Adipose tissue (tissue), 3 donors: ENCODE measurements around the gene DHRSX. TPM values are rescaled to one million over a fixed set of nuclear protein-coding genes. Genes with fewer than 3 reads are reported as not detected.
A peak's percentile ranks its signal among the peaks of the same experiment; 100 is the strongest.

Experiments used
- H3K27ac ChIP-seq: one replicate; pipeline ENCODE4 v1.5.1; 2013; ENCODE audit warnings: low read depth, low read length
- WGBS, 3 donors: extraction: QIAGEN DNeasy Blood & Tissue Kit; methylation state at CpG; one replicate each; pipeline ENCODE4 v1.1.7; 2013; 5-methylcytosine and 5-hydroxymethylcytosine counted together
- polyA plus RNA-seq, 3 donors: library from polyadenylated mRNA; stranded (reverse); fragments of 200-250 nt; gene quantifications; one replicate each; pipeline ENCODE4 v1.2.3, GENCODE V29; 2013
- donor health status: healthy with polysubstance abuse.
- donor health status: Bipolar disorder and iron deficiency.
- donor health status: healthy.

Gene DHRSX
- polyA plus RNA-seq, 3 donors = 9.0 to 22.4 (median 16.5) TPM

DNA sequence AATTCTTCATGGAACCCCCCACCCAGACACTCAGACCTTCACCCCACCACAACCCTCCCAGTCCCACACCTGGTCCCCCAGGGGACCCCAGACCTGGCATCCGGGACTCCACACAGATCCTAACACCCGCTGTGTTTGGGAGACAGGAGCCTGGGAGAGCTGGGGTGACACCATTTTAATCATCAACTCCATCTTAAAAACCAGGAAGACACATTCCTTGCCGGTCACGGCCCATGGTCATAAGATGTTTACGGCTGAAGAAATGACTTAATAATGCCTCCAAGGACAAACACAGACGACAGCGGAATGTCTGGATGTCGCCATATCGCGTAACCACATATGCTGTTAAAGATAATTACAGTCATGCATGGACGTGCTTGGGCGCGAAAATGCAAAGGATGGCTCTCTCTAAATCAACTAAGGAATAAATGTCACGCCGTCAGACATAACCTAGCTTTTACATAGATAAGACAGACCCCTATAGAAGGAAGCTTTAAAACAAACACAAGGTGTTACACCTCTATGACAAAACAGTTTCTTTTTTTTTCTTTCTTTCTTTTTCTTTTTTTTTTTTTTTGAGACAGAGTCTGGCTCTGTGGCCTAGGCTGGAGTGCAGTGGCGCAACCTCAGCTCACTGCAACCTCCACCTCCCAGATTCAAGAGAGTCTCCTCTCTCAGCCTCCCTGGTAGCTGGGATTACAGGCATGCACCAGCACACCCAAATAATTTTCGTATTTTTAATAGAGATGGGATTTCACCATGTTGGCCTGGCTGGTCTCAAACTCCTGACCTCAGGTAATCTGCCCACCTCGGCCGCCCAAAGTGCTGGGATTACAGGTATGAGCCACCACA is 2.1 kb upstream of the DHRSX start:
- WGBS, 3 donors = 56 to 68% (median 62%) methylated on average over 19 of the region's 19 CpGs
- no peak overlapping the region for H3K27ac ChIP-seq

DNA sequence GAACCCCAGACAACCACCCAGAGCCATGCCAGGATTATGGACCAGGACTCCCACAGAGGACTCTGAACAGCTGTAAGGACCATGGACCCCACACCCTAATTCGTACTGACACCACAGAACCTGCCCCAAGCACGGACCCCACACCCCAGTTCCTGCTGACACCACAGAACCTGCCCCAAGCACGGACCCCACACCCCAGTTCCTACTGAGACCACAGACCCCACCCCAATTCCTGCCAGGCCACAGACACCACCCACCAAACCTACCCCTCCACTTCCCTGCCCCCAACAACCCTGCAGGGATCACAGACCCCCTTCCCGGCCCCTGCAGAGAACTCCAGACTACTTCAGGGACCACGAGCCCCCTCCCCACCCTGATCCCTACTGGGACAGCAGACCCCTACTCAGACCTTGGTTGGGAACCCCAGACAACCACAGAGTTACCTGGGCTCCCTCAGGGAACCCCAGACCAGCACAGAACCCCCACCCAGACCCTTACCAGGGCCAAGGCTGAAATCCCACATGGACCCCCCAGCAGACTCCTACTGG is 1.4 kb upstream of the DHRSX start:
- no peak overlapping the region for H3K27ac ChIP-seq
- WGBS, 3 donors = 76 to 94% (median 84%) methylated on average over 5 of the region's 5 CpGs

DNA sequence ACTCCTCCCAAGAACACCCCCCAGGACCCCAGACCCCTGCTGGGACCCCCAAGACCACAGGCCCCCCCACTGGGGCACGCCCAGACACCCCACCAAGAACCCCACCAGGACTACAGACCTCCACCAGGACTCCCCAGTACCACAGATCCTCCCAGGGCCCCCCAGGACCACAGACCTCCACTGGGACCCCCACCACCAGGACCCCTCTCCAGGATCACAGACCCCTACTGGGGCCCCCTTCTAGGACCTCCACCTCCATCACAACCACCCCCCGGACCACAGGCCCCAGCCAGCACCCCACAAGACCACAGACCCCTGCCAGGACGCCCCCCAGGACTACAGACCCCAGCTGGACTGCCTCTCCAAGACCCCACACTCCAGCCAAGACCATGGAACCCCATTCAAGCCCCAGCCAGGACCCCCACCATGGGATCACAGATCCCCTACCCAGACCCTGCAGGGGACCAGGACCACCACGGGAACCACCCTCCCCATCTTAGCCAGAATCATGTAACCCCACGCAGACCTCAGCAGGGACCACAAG is 855 bp upstream of the DHRSX start:
- WGBS, 3 donors = 90 to 96% (median 95%) methylated on average over 5 of the region's 5 CpGs
- H3K27ac ChIP-seq = no peak overlapping the region

DNA sequence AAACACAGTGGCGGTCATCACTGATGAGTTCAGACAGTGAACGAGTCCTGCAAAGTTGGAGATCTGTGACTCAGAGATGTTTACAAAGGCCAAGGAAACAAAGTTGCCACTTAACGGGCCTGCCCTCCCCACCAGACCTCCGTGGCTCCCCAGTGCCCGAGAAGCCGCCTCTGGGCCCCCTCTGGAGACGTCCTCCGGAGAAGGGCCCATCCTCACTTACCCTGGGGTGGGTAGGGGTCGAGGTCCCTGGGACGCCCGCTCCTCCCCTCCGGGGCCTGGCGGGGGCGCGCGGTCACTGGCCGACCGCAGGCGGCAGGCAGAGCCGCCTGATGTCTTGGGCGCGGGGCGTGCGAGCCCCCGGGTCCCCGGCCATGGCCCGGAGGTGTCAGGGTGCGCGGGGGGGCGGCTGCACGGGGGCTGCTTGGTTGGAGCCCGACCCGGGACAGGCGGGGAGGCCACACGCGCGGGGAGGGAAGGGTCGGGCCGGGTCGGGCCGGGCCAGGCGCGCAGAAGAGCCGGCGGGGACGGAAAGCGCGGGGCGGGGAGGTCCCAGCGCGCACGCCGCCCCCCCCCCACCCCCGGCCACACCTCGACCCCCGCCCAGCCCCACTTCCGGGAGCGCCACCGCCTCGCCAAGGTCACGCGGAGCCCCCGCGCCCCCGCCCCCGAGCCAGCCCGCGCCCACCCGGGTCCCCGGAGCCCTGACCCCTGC is 529 bp downstream of the DHRSX start:
- peak overlapping the region; percentile 8 for H3K27ac ChIP-seq
- 1% methylated on average over 54 to 63 of the region's 70 CpGs for WGBS, 3 donors

GRCh38 chrX:2499507-2499906 is 1.3 kb downstream of the DHRSX start:
- 51 to 88% (median 87%) methylated on average over 8 of the region's 8 CpGs for WGBS, 3 donors
- no peak overlapping the region for H3K27ac ChIP-seq

- WGBS, 3 donors = 11 to 34% (median 23%) methylated on average over 10 of the region's 10 CpGs
Observed at GRCh38 chrX:2498781-2499302, 1.9 kb downstream of the DHRSX start.

GRCh38 chrX:2497961-2498780 is 2.6 kb downstream of the DHRSX start:
- H3K27ac ChIP-seq = no peak overlapping the region
- 14 to 57% (median 48%) methylated on average over 11 of the region's 11 CpGs for WGBS, 3 donors

More at GRCh38 chrX:2498781-2499302, 1.9 kb downstream of the DHRSX start:
- peak overlapping the region; percentile 73 for H3K27ac ChIP-seq

DNA sequence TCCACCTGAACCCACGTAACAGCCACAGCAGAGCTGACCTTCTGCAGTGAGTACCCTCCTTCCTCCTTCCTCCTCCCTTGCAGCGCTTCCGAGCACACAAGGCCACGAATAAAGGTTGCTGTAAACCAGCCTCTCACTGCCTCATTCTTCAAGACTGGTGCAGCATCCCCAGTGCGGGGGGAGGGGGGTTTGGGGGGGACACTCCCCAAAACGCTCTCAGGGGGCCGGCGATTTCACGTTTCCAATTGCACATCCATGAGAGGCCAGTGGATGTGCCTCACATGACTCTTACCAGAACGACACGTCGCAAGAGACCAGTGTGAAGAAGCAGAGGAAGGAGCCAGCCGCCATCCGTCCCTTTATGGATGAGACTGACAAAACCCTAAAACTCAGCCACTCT is 5.2 kb downstream of the DHRSX start:
- 68 to 81% (median 78%) methylated on average over 14 of the region's 14 CpGs for WGBS, 3 donors

DNA sequence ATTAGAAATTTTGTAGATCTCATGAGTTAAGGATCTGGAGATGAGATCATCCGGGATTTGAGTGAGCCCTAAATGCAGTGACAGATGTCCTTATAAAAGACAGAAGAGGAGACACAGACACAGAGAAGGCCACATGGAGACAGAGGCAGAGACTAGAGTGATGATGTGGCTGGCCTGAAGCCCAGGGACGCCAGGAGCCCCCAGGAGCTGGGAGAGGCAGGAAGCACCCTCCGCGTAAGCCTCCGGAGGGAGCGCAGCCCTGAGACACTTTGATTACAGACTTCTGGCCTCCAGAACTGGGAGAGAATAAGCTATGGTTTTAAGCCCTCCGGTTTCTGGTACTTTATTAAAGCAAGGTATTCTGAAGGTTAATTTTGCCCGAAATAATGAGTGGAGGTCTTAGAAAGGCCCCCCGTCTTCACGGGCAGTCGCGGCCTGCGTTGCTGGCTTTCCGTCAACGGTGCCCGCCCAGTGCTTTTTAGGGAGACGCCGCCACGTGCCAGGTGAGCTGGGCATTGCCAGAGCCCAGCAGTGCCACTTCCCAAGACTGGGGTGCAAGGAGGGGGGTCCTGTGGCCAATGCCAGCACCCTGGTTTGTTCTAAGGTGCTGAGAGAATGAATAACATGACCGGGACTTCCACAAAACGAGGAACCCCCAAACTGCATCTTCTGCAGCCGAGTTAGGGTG is 8.1 kb downstream of the DHRSX start:
- no peak overlapping the region for H3K27ac ChIP-seq
- 53 to 94% (median 88%) methylated on average over 22 of the region's 22 CpGs for WGBS, 3 donors

More for the DNA sequence above, 5.2 kb downstream of the DHRSX start:
- H3K27ac ChIP-seq = no peak overlapping the region

- no peak overlapping the region for H3K27ac ChIP-seq
- 69 to 96% (median 95%) methylated on average over 22 of the region's 22 CpGs for WGBS, 3 donors
Observed at GRCh38 chrX:2490634-2491033, 10.1 kb downstream of the DHRSX start.

DNA sequence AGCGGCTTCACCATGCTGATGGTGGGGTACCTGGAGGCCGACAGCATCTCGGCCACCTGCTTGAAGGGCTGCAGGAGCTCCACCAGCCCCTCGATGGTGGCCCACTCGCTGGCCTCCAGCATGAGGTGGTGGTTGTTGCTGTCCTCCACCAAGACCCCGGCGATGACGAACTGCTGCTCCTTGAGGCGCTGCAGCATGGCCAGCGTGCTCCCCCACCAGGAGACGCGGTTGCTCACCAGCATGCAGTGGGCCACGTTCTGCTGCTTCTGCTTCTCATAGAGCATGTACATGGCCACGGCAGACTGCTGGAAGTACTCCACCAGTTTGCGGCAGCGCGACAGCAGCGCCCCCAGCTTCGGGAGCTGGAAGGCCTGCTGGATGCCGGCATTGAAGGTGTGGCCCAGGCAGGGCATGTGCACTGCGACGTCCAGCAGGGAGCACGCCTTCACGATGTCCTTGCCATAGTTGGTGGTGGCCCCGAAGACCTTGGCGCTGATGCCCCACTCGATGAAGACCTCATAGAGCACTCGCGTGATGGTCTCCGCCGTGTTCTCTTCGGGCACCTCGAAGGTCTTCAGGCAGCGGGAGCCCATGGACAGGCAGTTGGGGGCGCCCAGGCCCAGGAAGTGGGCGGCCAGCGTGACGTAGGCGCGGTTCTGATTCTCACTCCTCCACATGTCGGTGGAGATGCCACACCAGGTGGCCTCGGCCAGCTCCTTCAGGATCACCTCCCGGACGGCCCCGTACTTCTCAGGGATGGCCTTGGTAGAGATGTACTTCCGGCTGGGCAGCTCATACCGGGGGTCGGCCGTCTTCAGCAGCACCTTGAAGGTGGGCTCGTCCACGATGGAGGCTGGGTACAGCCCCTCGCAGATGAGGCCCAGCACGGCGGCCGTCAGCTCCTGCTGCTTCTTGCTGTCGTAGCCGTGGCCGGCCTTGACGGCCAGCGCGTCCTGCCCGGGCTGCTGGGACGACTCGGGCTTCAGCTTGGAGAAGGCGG is 11.0 kb downstream of the DHRSX start:
- H3K27ac ChIP-seq = no peak overlapping the region
- WGBS, 3 donors = 95 to 97% (median 97%) methylated on average over 64 to 65 of the region's 65 CpGs

GRCh38 chrX:2488621-2489285 is 12.0 kb downstream of the DHRSX start:
- H3K27ac ChIP-seq = no peak overlapping the region
- WGBS, 3 donors = 97 to 98% (median 98%) methylated on average over 50 of the region's 50 CpGs

GRCh38 chrX:2487366-2487765 is 13.4 kb downstream of the DHRSX start:
- WGBS, 3 donors = 90 to 97% (median 96%) methylated on average over 16 of the region's 16 CpGs

DNA sequence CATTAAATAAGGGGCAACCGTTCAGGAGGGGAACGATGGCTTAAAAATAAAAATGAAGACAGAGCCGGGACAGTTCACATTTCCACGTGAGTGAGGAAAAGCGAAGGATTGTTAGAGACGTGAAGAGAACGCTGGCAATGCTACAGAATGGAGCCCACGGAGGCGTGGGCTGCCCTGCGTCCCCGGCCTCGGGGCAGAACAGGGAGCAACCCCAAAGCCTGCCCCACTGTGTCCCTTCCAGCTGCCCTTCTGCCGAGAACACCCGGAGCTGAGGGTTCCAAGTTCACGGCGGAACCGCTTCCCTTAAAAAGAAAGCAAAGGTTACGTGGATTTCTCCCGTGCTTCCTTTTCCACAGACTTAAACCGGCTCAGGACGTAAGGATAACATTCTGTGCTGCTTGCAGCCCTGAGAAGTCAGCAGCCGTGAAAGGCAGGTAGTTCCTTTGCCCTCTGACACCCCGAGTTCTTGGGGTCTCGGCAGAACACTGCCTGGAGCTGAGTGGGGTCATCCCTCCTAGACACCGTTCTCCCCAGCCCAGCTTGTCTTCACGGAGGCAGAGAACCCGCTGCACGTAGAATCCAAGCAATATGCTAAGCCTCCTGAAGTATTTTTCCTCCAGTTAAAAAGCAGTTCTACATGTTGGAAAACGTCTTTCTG is 14.2 kb downstream of the DHRSX start:
- no peak overlapping the region for H3K27ac ChIP-seq
- 81 to 92% (median 88%) methylated on average over 29 of the region's 29 CpGs for WGBS, 3 donors

More at GRCh38 chrX:2487366-2487765, 13.4 kb downstream of the DHRSX start:
- H3K27ac ChIP-seq = no peak overlapping the region

- WGBS, 3 donors = 76 to 83% (median 76%) methylated on average over 10 of the region's 10 CpGs
- H3K27ac ChIP-seq = no peak overlapping the region
Observed at GRCh38 chrX:2485789-2486345, 14.9 kb downstream of the DHRSX start.
